ENCODE measurements around the gene PLCD1. TPM values are rescaled to one million over a fixed set of nuclear protein-coding genes. Genes with fewer than 3 reads are reported as not detected.

The PLCD1 gene
- total and polyA plus RNA-seq, 2 experiments from 2014 or later = 16.0 to 24.4 TPM

GRCh38 chr3:37957539-37957936 lies 71.9 kb downstream of the PLCD1 start:
- no peak overlapping the region for H3K4me3 ChIP-seq
- no peaks in the 10 kb centered on the region for H3F3A ChIP-seq (replicated peaks; ENCODE audit: low read depth)
- H3K36me3 ChIP-seq (ENCODE audit: insufficient read depth) = no peaks in the 10 kb centered on the region
- no peaks in the 10 kb centered on the region for H4K20me1 ChIP-seq (replicated peaks; ENCODE audit: insufficient read depth)
- peaks cover 30% of the 10 kb centered on the region for H3K4me1 ChIP-seq (ENCODE audit: insufficient read depth)
- H3K79me2 ChIP-seq (replicated peaks; ENCODE audit: insufficient read depth) = no peaks in the 10 kb centered on the region
- no peak overlapping the region for H2AFZ ChIP-seq
- TF ChIP-seq REST (IDR thresholded peaks at IDR 0.05; ENCODE audit: unreplicated experiment) = no peak
- TF ChIP-seq CREB1 (CRISPR knock-in tag; IDR thresholded peaks at IDR 0.05; ENCODE audit: low read depth) = no peak
- no peak for TF ChIP-seq EZH2phosphoT487 (IDR thresholded peaks at IDR 0.05; ENCODE audit: unreplicated experiment)
- no peak for TF ChIP-seq JUNB (IDR thresholded peaks at IDR 0.05; ENCODE audit: unreplicated experiment)
- TF ChIP-seq CTCF (conservative IDR thresholded peaks at IDR 0.05; ENCODE audit: low read depth in 2 of 2) = no peak
- no peak for ATAC-seq
- peaks cover 8% of the 10 kb centered on the region for H3K36me3 Mint-ChIP-seq (ENCODE audit: low read depth)
- DNase-seq (ENCODE audit: low spot score) = no peak
- H3K27me3 ChIP-seq (ENCODE audit: insufficient read depth) = no peaks in the 10 kb centered on the region
- no peak overlapping the region for H3K27ac ChIP-seq (ENCODE audit: low read depth)
- H3K9me2 ChIP-seq (ENCODE audit: insufficient read depth) = no peaks in the 10 kb centered on the region
- no peak overlapping the region for H3K4me3 Mint-ChIP-seq
- H3K4me2 ChIP-seq = no peak overlapping the region
- H3K27ac Mint-ChIP-seq = peak overlapping the region; percentile 69
- peaks cover 8% of the 10 kb centered on the region for H3K27me3 Mint-ChIP-seq (ENCODE audit: insufficient read depth, low read depth, poor library complexity)
- H3K4me1 Mint-ChIP-seq = peaks cover 32% of the 10 kb centered on the region
- no peaks in the 10 kb centered on the region for H3K9me3 Mint-ChIP-seq

Small RNA genes lying within 50 kb of the gene (microRNA-seq; reads per million reads assigned to microRNA genes)
- gene MIR26A1 = 2.0 reads per million

Small RNA genes lying within 50 kb of the gene (small RNA-seq; reads per million reads assigned to genes)
- 0.20 reads per million for gene MIR26A1 (ENCODE audit: low replicate concordance)
- not detected for gene RF00019 (ENCODE audit: low replicate concordance)

Other genes with a start within 250 kb of the PLCD1 start
- 41.2 and 42.0 TPM in 2 replicates for gene CTDSPL, start 167.8 kb downstream of the PLCD1 start, total RNA-seq (2014; rRNA removed; shearing (Covaris generic))
- gene CTDSPL, start 167.8 kb downstream of the PLCD1 start, polyA plus RNA-seq (2016; fragmentation: Nextera tagmentation; extraction: Ambion mirVana) = 23.2 and 23.8 TPM in 2 replicates
- 4.2 and 9.8 TPM in 2 replicates for gene VILL, start 38.9 kb downstream of the PLCD1 start, total RNA-seq (2014; rRNA removed; shearing (Covaris generic))
- gene VILL, start 38.9 kb downstream of the PLCD1 start, polyA plus RNA-seq (2016; fragmentation: Nextera tagmentation; extraction: Ambion mirVana) = 2.7 and 3.4 TPM in 2 replicates
- 0.19 and 0.31 TPM in 2 replicates for gene DLEC1, start 9.6 kb upstream of the PLCD1 start, total RNA-seq (2014; rRNA removed; shearing (Covaris generic))
- 0.66 and 0.71 TPM in 2 replicates for gene DLEC1, start 9.6 kb upstream of the PLCD1 start, polyA plus RNA-seq (2016; fragmentation: Nextera tagmentation; extraction: Ambion mirVana)
- 21.4 and 23.2 TPM in 2 replicates for gene ACAA1, start 107.5 kb upstream of the PLCD1 start, total RNA-seq (2014; rRNA removed; shearing (Covaris generic))
- 25.9 and 26.6 TPM in 2 replicates for gene ACAA1, start 107.5 kb upstream of the PLCD1 start, polyA plus RNA-seq (2016; fragmentation: Nextera tagmentation; extraction: Ambion mirVana)
- 26.0 and 42.6 TPM in 2 replicates for gene MYD88, start 109.0 kb upstream of the PLCD1 start, total RNA-seq (2014; rRNA removed; shearing (Covaris generic))
- 14.4 and 15.5 TPM in 2 replicates for gene MYD88, start 109.0 kb upstream of the PLCD1 start, polyA plus RNA-seq (2016; fragmentation: Nextera tagmentation; extraction: Ambion mirVana)
- gene OXSR1, start 135.9 kb upstream of the PLCD1 start, total RNA-seq (2014; rRNA removed; shearing (Covaris generic)) = 39.3 and 41.1 TPM in 2 replicates
- 15.5 and 16.0 TPM in 2 replicates for gene OXSR1, start 135.9 kb upstream of the PLCD1 start, polyA plus RNA-seq (2016; fragmentation: Nextera tagmentation; extraction: Ambion mirVana)
- 0.47 and 0.66 TPM in 2 replicates for gene SLC22A13, start 236.2 kb upstream of the PLCD1 start, total RNA-seq (2014; rRNA removed; shearing (Covaris generic))
- 0.13 and 0.26 TPM in 2 replicates for gene SLC22A13, start 236.2 kb upstream of the PLCD1 start, polyA plus RNA-seq (2016; fragmentation: Nextera tagmentation; extraction: Ambion mirVana)